ENCODE data around the gene IER5.
"Not testable (repeated sequence)": the region's sequence is repeated elsewhere in the genome, so short reads cannot be mapped to it uniquely, and the experiment has no call there.

Gene IER5

GRCh38 chr1:181060066-181060465 lies 28.4 kb upstream of the IER5 start:
- no peak overlapping the region for H3K27ac ChIP-seq
- TF ChIP-seq, protein P1, sequence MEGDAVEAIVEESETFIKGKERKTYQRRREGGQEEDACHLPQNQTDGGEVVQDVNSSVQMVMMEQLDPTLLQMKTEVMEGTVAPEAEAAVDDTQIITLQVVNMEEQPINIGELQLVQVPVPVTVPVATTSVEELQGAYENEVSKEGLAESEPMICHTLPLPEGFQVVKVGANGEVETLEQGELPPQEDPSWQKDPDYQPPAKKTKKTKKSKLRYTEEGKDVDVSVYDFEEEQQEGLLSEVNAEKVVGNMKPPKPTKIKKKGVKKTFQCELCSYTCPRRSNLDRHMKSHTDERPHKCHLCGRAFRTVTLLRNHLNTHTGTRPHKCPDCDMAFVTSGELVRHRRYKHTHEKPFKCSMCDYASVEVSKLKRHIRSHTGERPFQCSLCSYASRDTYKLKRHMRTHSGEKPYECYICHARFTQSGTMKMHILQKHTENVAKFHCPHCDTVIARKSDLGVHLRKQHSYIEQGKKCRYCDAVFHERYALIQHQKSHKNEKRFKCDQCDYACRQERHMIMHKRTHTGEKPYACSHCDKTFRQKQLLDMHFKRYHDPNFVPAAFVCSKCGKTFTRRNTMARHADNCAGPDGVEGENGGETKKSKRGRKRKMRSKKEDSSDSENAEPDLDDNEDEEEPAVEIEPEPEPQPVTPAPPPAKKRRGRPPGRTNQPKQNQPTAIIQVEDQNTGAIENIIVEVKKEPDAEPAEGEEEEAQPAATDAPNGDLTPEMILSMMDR (IDR thresholded peaks at IDR 0.05), result no peak

DNA sequence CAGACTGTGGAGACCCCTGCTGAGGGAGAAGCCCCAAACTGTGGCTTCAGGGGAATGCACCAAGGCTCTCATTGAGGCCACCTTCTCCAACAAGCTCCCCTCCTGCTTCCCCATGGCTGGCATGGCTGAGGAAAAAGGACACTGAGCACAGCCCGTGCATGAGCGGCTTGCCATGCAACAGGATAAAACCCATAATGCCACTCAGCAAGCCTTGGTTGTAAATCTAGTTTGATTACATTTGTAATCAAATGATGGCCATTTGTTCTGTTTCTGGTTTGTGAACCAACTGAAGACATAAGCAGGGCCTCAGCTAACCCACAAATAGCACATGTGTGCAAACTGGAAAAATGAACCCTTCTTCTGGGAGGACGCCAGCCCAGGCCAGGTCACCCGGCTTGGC lies 27.6 kb upstream of the IER5 start:
- H3K4me3 ChIP-seq; H3K27me3 ChIP-seq; DNase-seq; intact Hi-C loops (cut with DNase I; ENCODE audit: low total_unique reads); H3K27ac ChIP-seq; H3K9me3 ChIP-seq: not testable (repeated sequence)
- Histone ChIP-seq H3K4me1 (peaks cover 0 to 33% (median 6%) of the 10 kb centered on the region in 4 donors), H3K36me3 (peaks cover 0 to 24% (median 0%) of the 10 kb centered on the region in 3 donors)

More at GRCh38 chr1:181060066-181060465, 28.4 kb upstream of the IER5 start:
- DNase-seq, result no peak
- no peaks in the 10 kb centered on the region for H3K9me3 ChIP-seq
- H3K4me3 ChIP-seq, result no peak overlapping the region
- H3K36me3 ChIP-seq, result peaks cover 0 to 33% (median 3%) of the 10 kb centered on the region in 3 donors
- intact Hi-C loops (cut with DNase I; ENCODE audit: low total_unique reads), result no loop called here
- H3K27me3 ChIP-seq, result no peaks in the 10 kb centered on the region
- peaks cover 0 to 33% (median 6%) of the 10 kb centered on the region in 4 donors for H3K4me1 ChIP-seq

GRCh38 chr1:181061487-181061886 lies 27.0 kb upstream of the IER5 start:
- Histone ChIP-seq H3K27ac (no peak overlapping the region), H3K4me1 (peaks cover 0 to 33% (median 6%) of the 10 kb centered on the region in 4 donors), H3K27me3 (no peaks in the 10 kb centered on the region), H3K9me3 (no peaks in the 10 kb centered on the region), H3K4me3 (no peak overlapping the region), H3K36me3 (peaks cover 0 to 19% (median 0%) of the 10 kb centered on the region in 3 donors)
- intact Hi-C loops (cut with DNase I; ENCODE audit: low total_unique reads), result no loop called here
- no peak for DNase-seq
- TF ChIP-seq, protein P1 (IDR thresholded peaks at IDR 0.05), result no peak

GRCh38 chr1:181061891-181062835 lies 26.3 kb upstream of the IER5 start:
- H3K36me3 ChIP-seq, result peaks cover 0 to 15% (median 0%) of the 10 kb centered on the region in 3 donors
- H3K4me3 ChIP-seq, result no peak overlapping the region
- no peaks in the 10 kb centered on the region for H3K27me3 ChIP-seq
- intact Hi-C loops (cut with DNase I; ENCODE audit: low total_unique reads), result no loop called here
- H3K27ac ChIP-seq, result peak overlapping the region; percentile 10 to 40
- H3K4me1 ChIP-seq, result peaks cover 0 to 27% (median 6%) of the 10 kb centered on the region in 4 donors
- H3K9me3 ChIP-seq, result no peaks in the 10 kb centered on the region
- peak in 1 of 2 donors; percentile 52 for DNase-seq
- TF ChIP-seq, protein P1 (IDR thresholded peaks at IDR 0.05), result no peak

DNA sequence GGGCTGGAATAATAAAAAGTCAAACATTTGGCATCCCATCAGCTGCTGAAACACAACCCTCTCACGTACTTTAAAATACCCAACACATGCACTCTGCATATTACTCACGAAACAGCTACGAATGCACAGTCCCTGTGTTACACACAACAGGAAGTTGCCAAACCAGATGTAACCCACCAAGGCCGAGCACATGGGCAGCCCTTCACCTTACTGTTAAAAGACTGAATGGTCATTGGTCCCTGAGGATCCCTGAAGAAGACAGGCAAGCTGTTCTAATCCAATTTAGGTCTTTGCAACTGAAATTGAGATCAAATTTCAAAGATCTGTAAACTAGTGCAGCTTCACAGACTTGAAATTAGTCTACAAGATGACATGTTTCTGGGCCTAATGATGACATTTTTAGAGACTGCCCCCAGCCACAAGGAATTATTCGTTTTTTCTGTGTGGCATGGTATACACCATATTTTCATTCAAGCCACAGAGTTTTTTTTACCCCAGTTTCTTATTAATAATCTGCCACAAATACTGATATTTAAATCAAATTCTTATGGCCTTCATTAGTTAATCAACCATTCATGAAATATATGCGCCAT lies 25.6 kb upstream of the IER5 start:
- TF ChIP-seq, protein P1 (IDR thresholded peaks at IDR 0.05), result no peak
- DNase-seq, result no peak
- H3K4me1 ChIP-seq, result peaks cover 0 to 24% (median 6%) of the 10 kb centered on the region in 4 donors
- H3K9me3 ChIP-seq, result no peaks in the 10 kb centered on the region
- H3K27ac ChIP-seq, result peak overlapping the region; percentile 10 to 40
- peaks cover 0 to 15% (median 0%) of the 10 kb centered on the region in 3 donors for H3K36me3 ChIP-seq
- H3K4me3 ChIP-seq, result no peak overlapping the region
- intact Hi-C loops (cut with DNase I; ENCODE audit: low total_unique reads), result no loop called here
- H3K27me3 ChIP-seq, result no peaks in the 10 kb centered on the region
